Activated CD4-positive, CD25-positive, alpha-beta regulatory T cell treated with anti-CD3 and anti-CD28 coated beads, Interleukin-2, amount 50 U/mL, for 72 hours (primary cell): ENCODE measurements around the gene SNTA1.
"Not testable (repeated sequence)": the region's sequence is repeated elsewhere in the genome, so short reads cannot be mapped to it uniquely, and the experiment has no call there.

Source experiments
- DNase-seq: peaks from one replicate; pipeline ENCODE4 v3.0.0; 2021

The SNTA1 gene

DNA sequence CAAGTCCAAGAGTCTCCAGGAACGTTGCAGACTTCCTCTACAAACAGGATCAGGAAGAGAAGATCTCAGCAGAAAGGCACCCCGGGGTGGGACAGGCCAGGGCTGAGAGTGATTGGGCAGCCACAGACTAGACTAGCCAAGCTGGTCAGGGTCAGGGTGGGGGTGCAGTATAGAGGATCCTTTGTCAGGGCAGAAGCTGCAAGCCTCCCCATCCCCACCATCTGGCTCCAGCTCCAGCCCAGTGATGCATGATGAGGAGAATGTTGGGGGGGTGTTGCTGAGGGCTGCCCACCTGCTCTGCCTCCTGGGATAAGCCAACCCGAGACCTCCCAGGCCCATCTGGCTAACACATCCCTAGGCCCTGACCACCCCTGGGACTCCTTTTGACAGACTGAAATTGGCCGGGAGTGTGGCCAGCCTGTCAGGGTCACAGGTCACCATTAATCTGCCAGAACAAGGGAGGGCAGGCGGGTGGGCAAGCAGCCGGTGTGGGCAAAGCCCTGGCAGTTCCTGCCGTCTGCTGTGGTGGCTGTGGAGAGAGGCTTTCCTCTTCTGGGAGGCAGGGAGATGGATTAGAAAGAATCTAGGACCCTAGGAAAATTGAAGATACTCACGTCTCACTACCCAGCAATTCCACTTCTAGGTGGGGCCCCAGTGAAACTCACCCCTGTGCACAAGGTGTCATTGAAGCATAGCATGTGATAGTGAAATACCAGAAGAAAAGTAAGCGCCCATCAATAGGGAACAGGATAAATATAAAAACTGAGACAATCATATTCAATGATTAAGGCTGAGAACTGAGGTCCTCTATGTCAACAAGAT, 22.1 kb upstream of the SNTA1 start:
- no peak for DNase-seq

DNA sequence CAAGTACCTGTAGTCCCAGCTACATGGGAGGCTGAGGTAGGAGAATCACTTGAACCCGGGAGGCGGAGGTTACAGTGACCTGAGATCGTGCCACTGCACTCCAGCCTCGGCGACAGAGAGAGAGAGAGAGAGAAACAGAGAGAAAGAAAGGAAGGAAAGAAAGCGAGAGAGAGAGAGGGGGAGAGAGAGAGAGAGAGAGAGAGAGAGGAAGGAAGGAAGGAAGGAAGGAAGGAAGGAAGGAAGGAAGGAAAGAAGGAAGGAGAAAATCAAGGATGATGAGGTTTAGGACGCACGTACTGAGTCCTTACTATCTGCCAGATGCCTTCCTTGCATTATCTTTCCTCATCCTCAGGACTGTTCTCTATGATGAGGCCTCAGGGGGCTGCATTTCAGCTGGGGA, 21.2 kb upstream of the SNTA1 start:
- not testable (repeated sequence) for DNase-seq

DNA sequence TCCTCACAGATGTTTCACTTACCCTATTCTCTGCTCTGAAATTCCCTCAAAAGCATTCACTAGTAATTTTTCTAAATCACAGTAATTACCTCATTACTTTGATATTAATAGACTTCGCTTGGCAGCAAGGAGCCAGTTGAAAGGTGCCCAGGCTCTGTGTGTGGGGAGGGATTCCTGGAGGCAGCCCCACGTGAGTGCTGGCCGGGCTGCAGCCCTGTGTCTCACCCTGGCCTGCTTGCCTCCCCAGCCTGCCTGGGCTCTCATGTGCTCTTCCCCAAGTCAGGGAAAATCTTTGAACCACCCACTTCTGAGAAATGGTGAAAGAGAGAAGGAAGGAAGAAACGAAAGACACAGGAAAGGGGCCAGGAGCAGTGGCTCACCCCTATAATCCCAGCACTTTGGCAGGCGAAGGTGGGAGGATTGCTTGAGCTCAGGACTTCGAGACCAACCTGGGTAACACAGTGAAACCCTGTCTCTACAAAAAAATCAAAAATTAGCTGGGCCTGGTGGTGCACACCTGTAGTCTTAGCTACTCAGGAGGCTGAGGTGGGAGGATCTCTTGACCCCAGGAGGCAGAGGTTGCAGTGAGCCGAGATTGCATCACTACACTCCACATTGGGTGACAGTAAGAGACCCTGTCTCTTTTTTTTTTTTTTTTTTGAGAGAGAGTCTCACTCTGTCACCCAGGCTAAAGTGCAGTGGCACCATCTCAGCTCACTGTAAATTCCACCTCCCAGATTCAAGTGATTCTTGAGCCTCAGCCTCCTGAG, 20.0 kb upstream of the SNTA1 start:
- DNase-seq, result no peak

DNA sequence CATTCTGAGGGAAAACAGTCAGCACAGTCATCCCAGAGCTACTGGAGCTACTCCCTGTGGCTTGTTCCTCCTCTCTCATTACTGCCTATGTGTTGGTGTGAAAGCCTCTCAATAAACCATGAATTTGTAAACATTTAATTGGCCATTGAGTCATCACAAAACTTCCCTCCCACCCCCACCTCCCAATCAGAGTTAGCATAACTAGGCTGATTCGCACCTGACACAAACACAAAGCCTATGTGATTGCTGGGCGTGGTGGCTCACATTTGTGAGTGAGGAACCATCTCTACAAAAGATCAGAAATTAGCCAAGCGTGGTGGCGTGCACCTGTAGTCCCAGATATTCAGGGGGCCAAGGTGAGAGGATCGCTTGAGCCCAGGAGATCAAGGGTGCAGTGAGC, 17.1 kb upstream of the SNTA1 start:
- no peak for DNase-seq

DNA sequence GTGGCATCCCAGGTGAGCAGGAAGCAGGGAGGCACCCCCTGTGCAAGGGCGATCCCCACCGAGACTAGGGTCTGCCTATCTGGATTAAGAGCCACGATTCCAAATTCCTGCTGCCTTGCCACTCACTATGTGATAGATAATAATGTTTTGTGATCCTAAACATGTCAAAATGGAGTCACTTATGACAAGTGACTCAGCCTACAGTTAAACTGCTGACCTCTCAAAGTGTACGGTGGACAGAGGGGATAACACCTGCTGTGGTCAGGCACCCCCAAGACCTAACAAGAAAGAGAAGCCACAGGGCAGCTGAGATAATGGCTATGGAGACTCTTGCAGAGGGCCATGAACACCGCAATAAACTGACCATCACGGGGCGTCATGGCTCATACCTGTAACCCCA, 16.0 kb upstream of the SNTA1 start:
- no peak for DNase-seq

GRCh38 chr20:33456916-33457642, 13.5 kb upstream of the SNTA1 start:
- peak; percentile 87 for DNase-seq

GRCh38 chr20:33450867-33451266, 7.3 kb upstream of the SNTA1 start:
- DNase-seq, result no peak

- DNase-seq, result no peak
These were observed 2.5 kb upstream of the SNTA1 start for GRCh38 chr20:33445881-33446625.

GRCh38 chr20:33444797-33445560, 1.4 kb upstream of the SNTA1 start:
- no peak for DNase-seq

- no peak for DNase-seq
These were observed 504 bp downstream of the SNTA1 start for GRCh38 chr20:33443006-33443511.

- DNase-seq, result no peak
These were observed 1.2 kb downstream of the SNTA1 start for GRCh38 chr20:33442136-33443005.

- no peak for DNase-seq
These were observed 2.2 kb downstream of the SNTA1 start for GRCh38 chr20:33441142-33441955.

DNA sequence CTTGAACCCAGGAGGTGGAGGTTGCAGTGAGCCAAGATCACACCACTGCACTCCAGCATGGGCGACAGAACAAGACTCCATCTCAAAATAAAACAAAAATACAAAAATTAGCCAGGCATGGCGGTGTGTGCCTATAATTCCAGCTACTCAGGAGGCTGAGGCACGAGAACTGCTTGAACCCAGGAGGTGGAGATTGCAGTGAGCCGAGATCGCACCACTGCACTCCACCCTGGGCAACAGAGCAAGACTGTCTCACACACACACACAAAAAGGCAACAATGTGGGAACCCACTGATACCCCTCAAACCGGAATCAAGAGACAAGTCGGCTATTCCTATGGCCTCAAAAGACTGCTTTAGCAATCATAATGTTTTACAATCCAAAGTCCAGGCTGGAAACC, 3.0 kb downstream of the SNTA1 start:
- not testable (repeated sequence) for DNase-seq

GRCh38 chr20:33438481-33438880, 5.1 kb downstream of the SNTA1 start:
- no peak for DNase-seq

DNA sequence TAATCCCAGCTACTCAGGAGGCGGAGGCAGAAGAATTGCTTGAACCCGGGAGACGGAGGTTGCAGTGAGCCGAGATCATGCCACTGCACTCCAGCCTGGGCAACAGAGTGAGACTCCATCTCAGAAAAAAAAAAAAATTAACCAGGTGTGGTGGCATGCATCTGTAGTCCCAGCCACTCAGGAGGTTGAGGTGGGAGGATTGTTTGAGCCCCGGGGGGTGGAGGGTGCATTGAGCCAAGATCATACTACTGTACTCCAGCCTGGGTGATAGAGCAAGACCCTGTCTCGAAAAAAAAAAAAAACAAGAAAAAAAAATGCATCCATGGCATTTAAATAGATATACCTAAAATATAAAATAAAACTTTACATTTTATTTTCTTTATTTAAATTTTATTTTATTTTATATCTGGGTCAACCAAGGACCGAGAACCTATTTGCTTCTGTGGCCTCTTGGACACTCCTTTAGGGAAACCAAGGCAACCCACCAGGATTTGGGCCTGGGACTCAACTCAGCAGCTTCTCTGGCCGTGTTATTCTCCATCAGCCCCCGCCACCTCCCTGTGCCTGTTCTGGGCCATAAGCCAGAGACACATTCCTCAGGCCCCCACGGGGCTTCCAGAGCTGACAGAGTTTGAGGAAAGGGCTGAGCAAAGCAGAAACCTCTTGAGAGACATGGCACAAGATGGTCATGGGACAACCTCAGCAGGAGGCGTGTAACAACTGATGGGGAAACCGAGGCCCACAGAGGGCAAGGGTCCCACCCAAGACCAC, 6.2 kb downstream of the SNTA1 start:
- DNase-seq, result no peak

DNA sequence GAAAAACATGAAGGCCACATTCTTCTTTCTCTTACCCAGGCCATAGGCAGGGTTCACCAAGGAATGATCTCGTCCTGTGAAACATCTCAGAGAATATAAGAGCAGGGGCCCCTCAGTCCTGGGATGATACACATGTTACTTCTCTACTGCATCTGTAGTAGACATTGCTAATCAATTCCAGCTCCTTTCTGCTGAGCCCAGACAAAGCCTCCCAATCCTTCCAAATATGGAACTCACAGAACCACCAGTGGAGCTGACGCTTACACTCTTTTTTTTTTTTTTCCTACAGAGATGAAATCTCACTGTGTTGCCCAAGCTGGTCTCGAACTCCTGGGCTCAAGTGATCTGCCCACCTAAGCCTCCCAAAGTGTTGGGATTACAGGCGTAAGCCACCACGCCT, 9.1 kb downstream of the SNTA1 start:
- DNase-seq, result no peak

- DNase-seq, result no peak
These were observed 9.9 kb downstream of the SNTA1 start for GRCh38 chr20:33433465-33434234.

GRCh38 chr20:33431797-33432381, 11.7 kb downstream of the SNTA1 start:
- no peak for DNase-seq
